GM19025 (cell line): Measurements from ENCODE around the gene FBXO34.

Experiments used
- ATAC-seq: cut with Tn5 transposase; IDR thresholded peaks from one replicate; pipeline ENCODE4 v1.9.1; 2021; ENCODE audit warnings: mild to moderate bottlenecking, low read depth, moderate library complexity; ENCODE audit not compliant: unreplicated experiment

FBXO34 gene

GRCh38 chr14:55270832-55271571 lies at the start of gene FBXO34:
TSS of gene FBXO34 (plus strand) at chr14:55271421. CDS start at chr14:55350391, 78,970 bp downstream.
- peak; percentile 92 for ATAC-seq

- ATAC-seq: no peak
Measured at GRCh38 chr14:55221968-55222367, 49.3 kb upstream of the FBXO34 start.

GRCh38 chr14:55223364-55223763 lies 47.9 kb upstream of the FBXO34 start:
- no peak for ATAC-seq

- ATAC-seq: no peak
Measured at GRCh38 chr14:55228261-55228660, 43.0 kb upstream of the FBXO34 start.

GRCh38 chr14:55233591-55233990 lies 37.6 kb upstream of the FBXO34 start:
- ATAC-seq: no peak

GRCh38 chr14:55238019-55238680 lies 33.1 kb upstream of the FBXO34 start:
- no peak for ATAC-seq

GRCh38 chr14:55239320-55239719 lies 31.9 kb upstream of the FBXO34 start:
- ATAC-seq: no peak

GRCh38 chr14:55240526-55241178 lies 30.6 kb upstream of the FBXO34 start:
- ATAC-seq: no peak

GRCh38 chr14:55241673-55242072 lies 29.5 kb upstream of the FBXO34 start:
- ATAC-seq: no peak

- no peak for ATAC-seq
Measured at GRCh38 chr14:55243386-55243785, 27.8 kb upstream of the FBXO34 start.

GRCh38 chr14:55243813-55244212 lies 27.4 kb upstream of the FBXO34 start:
- no peak for ATAC-seq

- no peak for ATAC-seq
Measured at GRCh38 chr14:55245657-55246268, 25.5 kb upstream of the FBXO34 start.

- ATAC-seq: no peak
Measured at GRCh38 chr14:55248411-55248810, 22.8 kb upstream of the FBXO34 start.

GRCh38 chr14:55249423-55249822 lies 21.8 kb upstream of the FBXO34 start:
- ATAC-seq: no peak

- no peak for ATAC-seq
Measured at GRCh38 chr14:55253276-55253675, 17.9 kb upstream of the FBXO34 start.

- ATAC-seq: no peak
Measured at GRCh38 chr14:55254581-55254980, 16.6 kb upstream of the FBXO34 start.

- no peak for ATAC-seq
Measured at GRCh38 chr14:55255979-55256378, 15.2 kb upstream of the FBXO34 start.

GRCh38 chr14:55256586-55256985 lies 14.6 kb upstream of the FBXO34 start:
- ATAC-seq: no peak

GRCh38 chr14:55265197-55265596 lies 6.0 kb upstream of the FBXO34 start:
- no peak for ATAC-seq

GRCh38 chr14:55267820-55268219 lies 3.4 kb upstream of the FBXO34 start:
- ATAC-seq: no peak
